HG03520 (cell line): ENCODE measurements around the gene NXPH4.

Experiments used
- ATAC-seq: cut with Tn5 transposase; IDR thresholded peaks from one replicate; pipeline ENCODE4 v1.9.1; 2021; ENCODE audit warnings: mild to moderate bottlenecking, moderate library complexity; ENCODE audit not compliant: unreplicated experiment

The NXPH4 gene

GRCh38 chr12:57203201-57203600, 13.4 kb upstream of the NXPH4 start:
- no peak for ATAC-seq

GRCh38 chr12:57203791-57204190, 12.8 kb upstream of the NXPH4 start:
- ATAC-seq, result no peak

- ATAC-seq, result no peak
Observed at GRCh38 chr12:57204454-57204853, 12.1 kb upstream of the NXPH4 start.

- no peak for ATAC-seq
Observed at GRCh38 chr12:57205186-57205585, 11.4 kb upstream of the NXPH4 start.

- ATAC-seq, result no peak
Observed at GRCh38 chr12:57205931-57206330, 10.7 kb upstream of the NXPH4 start.

- no peak for ATAC-seq
Observed at GRCh38 chr12:57207731-57208630, 8.6 kb upstream of the NXPH4 start.

- ATAC-seq, result no peak
Observed at GRCh38 chr12:57208631-57209282, 7.8 kb upstream of the NXPH4 start.

- no peak for ATAC-seq
Observed at GRCh38 chr12:57209916-57210315, 6.7 kb upstream of the NXPH4 start.

- ATAC-seq, result no peak
Observed at GRCh38 chr12:57210461-57210860, 6.1 kb upstream of the NXPH4 start.

- no peak for ATAC-seq
Observed at GRCh38 chr12:57210926-57211692, 5.5 kb upstream of the NXPH4 start.

GRCh38 chr12:57211791-57212700, 4.5 kb upstream of the NXPH4 start:
- no peak for ATAC-seq

- no peak for ATAC-seq
Observed at GRCh38 chr12:57212701-57213057, 3.9 kb upstream of the NXPH4 start.

GRCh38 chr12:57213058-57213715, 3.4 kb upstream of the NXPH4 start:
- ATAC-seq, result no peak

- ATAC-seq, result no peak
Observed at GRCh38 chr12:57213763-57214397, 2.7 kb upstream of the NXPH4 start.

GRCh38 chr12:57214398-57214781, 2.2 kb upstream of the NXPH4 start:
- no peak for ATAC-seq

- no peak for ATAC-seq
Observed at GRCh38 chr12:57215065-57215464, 1.5 kb upstream of the NXPH4 start.

- ATAC-seq, result no peak
Observed at GRCh38 chr12:57215668-57216013, 953 bp upstream of the NXPH4 start.

GRCh38 chr12:57216921-57217879, 606 bp downstream of the NXPH4 start:
- no peak for ATAC-seq
